Measurements from ENCODE around the gene MAGI3. TPM values are rescaled to one million over a fixed set of nuclear protein-coding genes. Genes with fewer than 3 reads are reported as not detected.
"Not testable (repeated sequence)": the region's sequence is repeated elsewhere in the genome, so short reads cannot be mapped to it uniquely, and the experiment has no call there.

The MAGI3 gene
- total RNA-seq, 4 donors from 2014 or later, result 94.3 to 180 (median 134) TPM

DNA sequence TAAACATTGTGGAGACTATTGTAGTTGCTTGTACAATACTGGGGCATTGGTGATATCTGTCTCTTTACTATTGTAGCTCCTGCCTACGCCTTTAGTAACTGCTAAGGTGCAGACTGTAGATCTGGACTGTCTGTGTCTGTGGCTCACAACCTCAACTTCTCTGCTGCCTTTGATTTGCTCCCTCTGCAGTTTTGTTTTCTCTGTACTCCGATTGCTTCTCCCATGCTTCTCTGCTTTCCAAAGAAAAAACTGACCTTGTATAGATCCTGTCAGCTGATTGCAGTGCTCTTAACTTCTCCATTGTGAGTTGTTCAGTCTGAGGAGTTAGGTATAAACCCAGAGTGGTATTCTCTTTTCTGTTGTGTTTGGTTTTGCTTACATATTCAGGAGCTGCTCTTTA is 15.3 kb downstream of the MAGI3 start:
- WGBS, 2 donors (ENCODE audit: low coverage in 1 of 2), result 75 to 94% methylated on average over 2 of the region's 2 CpGs
- no peak for TF ChIP-seq POLR2AphosphoS5 (IDR thresholded peaks at IDR 0.05)
- Histone ChIP-seq H3K27ac (no peak overlapping the region), H3K4me3 (no peak overlapping the region), H3K27me3 (no peaks in the 10 kb centered on the region), H3K4me1 (peaks cover 0 to 15% (median 0%) of the 10 kb centered on the region in 4 donors), H3K36me3 (no peaks in the 10 kb centered on the region), H3K9me3 (no peaks in the 10 kb centered on the region)
- intact Hi-C loops (cut with DNase I; ENCODE audit: low total_unique reads), result no loop called here
- in situ Hi-C loops (cut with MboI; ENCODE audit: low pct_ligation_motif_present in 1 of 4, low pct_unique_long_range_greater_than_20kb in 1 of 4, low sequenced_read_pairs in 3 of 4), result loop anchor here in 1 of 4 donors (10.0 kb wide), 1 partner anchor 261 kb away; no protein-coding TSS in a partner anchor
- no peak for DNase-seq

DNA sequence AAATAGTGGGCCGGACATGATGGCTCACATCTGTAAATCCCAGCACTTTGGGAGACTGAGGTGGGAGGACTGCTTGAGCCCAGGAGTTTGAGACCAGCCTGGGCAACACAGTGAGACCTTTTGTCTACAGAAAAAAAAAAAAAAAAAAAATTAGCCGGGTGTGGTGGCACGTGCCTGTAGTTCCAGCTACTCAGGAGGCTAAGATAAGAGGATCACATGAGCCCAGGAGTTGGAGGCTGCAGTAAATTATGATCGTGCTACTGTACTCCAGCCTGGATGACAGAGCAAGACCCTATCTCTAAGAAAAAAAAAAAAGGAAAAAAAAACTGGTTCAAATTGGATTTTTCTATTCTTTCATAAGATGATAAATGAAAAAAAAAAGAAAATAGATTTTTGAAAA is 15.8 kb downstream of the MAGI3 start:
- H3K36me3 ChIP-seq; H3K27ac ChIP-seq; H3K9me3 ChIP-seq; H3K27me3 ChIP-seq; intact Hi-C loops (cut with DNase I; ENCODE audit: low total_unique reads); DNase-seq; H3K4me3 ChIP-seq: not testable (repeated sequence)
- H3K4me1 ChIP-seq, result peaks cover 0 to 15% (median 0%) of the 10 kb centered on the region in 4 donors
- 77 to 91% methylated on average over 4 of the region's 4 CpGs for WGBS, 2 donors (ENCODE audit: low coverage in 1 of 2)
- in situ Hi-C loops (cut with MboI; ENCODE audit: low pct_ligation_motif_present in 1 of 4, low pct_unique_long_range_greater_than_20kb in 1 of 4, low sequenced_read_pairs in 3 of 4), result loop anchor here in 1 of 4 donors (10.0 kb wide), 1 partner anchor 261 kb away; no protein-coding TSS in a partner anchor

DNA sequence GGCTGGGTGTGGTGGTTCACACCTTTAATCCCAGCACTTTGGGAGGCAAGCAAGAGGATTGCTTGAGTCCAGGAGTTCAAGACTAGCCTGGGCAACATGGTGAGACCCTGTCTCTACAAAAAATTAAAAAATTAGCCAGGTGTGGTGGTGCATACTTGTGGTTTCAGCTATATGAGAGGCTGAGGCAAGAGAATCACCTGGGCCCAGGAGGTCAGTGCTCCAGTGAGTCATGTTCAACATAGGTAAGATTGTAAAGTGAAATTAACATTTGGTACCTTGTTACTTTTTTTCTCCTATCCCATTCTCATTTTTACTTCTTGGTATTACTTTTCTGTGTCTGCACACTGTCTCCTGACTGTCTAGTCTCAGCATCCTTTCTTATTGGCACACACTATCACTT is 19.0 kb downstream of the MAGI3 start:
- Histone ChIP-seq H3K36me3 (no peaks in the 10 kb centered on the region), H3K4me1 (peaks cover 0 to 15% (median 0%) of the 10 kb centered on the region in 4 donors), H3K4me3 (no peak overlapping the region), H3K27ac (no peak overlapping the region), H3K9me3 (no peaks in the 10 kb centered on the region), H3K27me3 (no peaks in the 10 kb centered on the region)
- in situ Hi-C loops (cut with MboI; ENCODE audit: low pct_ligation_motif_present in 1 of 4, low pct_unique_long_range_greater_than_20kb in 1 of 4, low sequenced_read_pairs in 3 of 4) (loop anchor here in 1 of 4 donors (10.0 kb wide), 1 partner anchor 265 kb away; no protein-coding TSS in a partner anchor), intact Hi-C loops (cut with DNase I; ENCODE audit: low total_unique reads) (no loop called here)
- DNase-seq, result no peak
- TF ChIP-seq EP300 (IDR thresholded peaks at IDR 0.05; ENCODE audit: low read depth) (no peak), CTCF (IDR thresholded peaks at IDR 0.05) (no peak), POLR2A (IDR thresholded peaks at IDR 0.05) (no peak), POLR2AphosphoS5 (IDR thresholded peaks at IDR 0.05) (no peak)

GRCh38 chr1:113412020-113412419 is 21.7 kb downstream of the MAGI3 start:
- WGBS, 2 donors (ENCODE audit: low coverage in 1 of 2), result 93 to 95% methylated on average over 3 to 4 of the region's 4 CpGs
- H3K27ac ChIP-seq; DNase-seq; H3K9me3 ChIP-seq; intact Hi-C loops (cut with DNase I; ENCODE audit: low total_unique reads); in situ Hi-C loops (cut with MboI; ENCODE audit: low pct_ligation_motif_present in 1 of 4, low pct_unique_long_range_greater_than_20kb in 1 of 4, low sequenced_read_pairs in 3 of 4); H3K4me3 ChIP-seq; H3K27me3 ChIP-seq; H3K36me3 ChIP-seq: not testable (repeated sequence)
- H3K4me1 ChIP-seq, result peaks cover 0 to 15% (median 0%) of the 10 kb centered on the region in 4 donors

- intact Hi-C loops (cut with DNase I; ENCODE audit: low total_unique reads) (no loop called here), in situ Hi-C loops (cut with MboI; ENCODE audit: low pct_ligation_motif_present in 1 of 4, low pct_unique_long_range_greater_than_20kb in 1 of 4, low sequenced_read_pairs in 3 of 4) (no loop called here)
- TF ChIP-seq POLR2AphosphoS5 (IDR thresholded peaks at IDR 0.05), result no peak
- no peak overlapping the region for H3K4me3 ChIP-seq
- H3K27me3 ChIP-seq, result no peaks in the 10 kb centered on the region
- peak overlapping the region in 2 of 4 donors; percentile 16 to 53 for H3K27ac ChIP-seq
- 47 to 52% methylated on average over 6 of the region's 6 CpGs for WGBS, 2 donors (ENCODE audit: low coverage in 1 of 2)
- H3K36me3 ChIP-seq, result no peaks in the 10 kb centered on the region
- H3K4me1 ChIP-seq, result peaks cover 0 to 11% (median 0%) of the 10 kb centered on the region in 4 donors
- H3K9me3 ChIP-seq, result no peaks in the 10 kb centered on the region
- DNase-seq, result no peak
Observed at GRCh38 chr1:113415310-113416070, 25.2 kb downstream of the MAGI3 start.

- peaks cover 0 to 10% (median 0%) of the 10 kb centered on the region in 4 donors for H3K4me1 ChIP-seq
- H3K4me3 ChIP-seq; H3K9me3 ChIP-seq; DNase-seq; H3K36me3 ChIP-seq; in situ Hi-C loops (cut with MboI; ENCODE audit: low pct_ligation_motif_present in 1 of 4, low pct_unique_long_range_greater_than_20kb in 1 of 4, low sequenced_read_pairs in 3 of 4); H3K27me3 ChIP-seq; H3K27ac ChIP-seq; intact Hi-C loops (cut with DNase I; ENCODE audit: low total_unique reads): not testable (repeated sequence)
Observed at GRCh38 chr1:113416071-113416470, 25.8 kb downstream of the MAGI3 start.
